ENCODE results near the gene DPY19L1. TPM values are rescaled to one million over a fixed set of nuclear protein-coding genes. Genes with fewer than 3 reads are reported as not detected.
A peak's percentile ranks its signal among the peaks of the same experiment; 100 is the strongest.
"Not testable (repeated sequence)": the region's sequence is repeated elsewhere in the genome, so short reads cannot be mapped to it uniquely, and the experiment has no call there.

The DPY19L1 gene
- total RNA-seq, 1 donor from 2014 or later, result 33.6 TPM

- not testable (repeated sequence) for H3K27me3 Mint-ChIP-seq (ENCODE audit: unreplicated experiment); H3K4me3 Mint-ChIP-seq (ENCODE audit: unreplicated experiment); DNase-seq (ENCODE audit: low spot score); H3K9me3 Mint-ChIP-seq (ENCODE audit: unreplicated experiment); H3K27ac Mint-ChIP-seq (ENCODE audit: unreplicated experiment); H3K36me3 Mint-ChIP-seq (ENCODE audit: low read depth, unreplicated experiment)
- H3K4me1 Mint-ChIP-seq (ENCODE audit: unreplicated experiment), result peaks cover 16% of the 10 kb centered on the region
- peak; percentile 43 for TF ChIP-seq CTCF (IDR thresholded peaks at IDR 0.05; ENCODE audit: unreplicated experiment)
These were observed 18.4 kb upstream of the DPY19L1 start for GRCh38 chr7:35055733-35056132.

GRCh38 chr7:35053488-35054175 lies 16.3 kb upstream of the DPY19L1 start:
- not testable (repeated sequence) for H3K9me3 Mint-ChIP-seq (ENCODE audit: unreplicated experiment); H3K27me3 Mint-ChIP-seq (ENCODE audit: unreplicated experiment); H3K36me3 Mint-ChIP-seq (ENCODE audit: low read depth, unreplicated experiment); H3K4me3 Mint-ChIP-seq (ENCODE audit: unreplicated experiment); H3K27ac Mint-ChIP-seq (ENCODE audit: unreplicated experiment); H3K4me1 Mint-ChIP-seq (ENCODE audit: unreplicated experiment); DNase-seq (ENCODE audit: low spot score)

- H3K27ac Mint-ChIP-seq (ENCODE audit: unreplicated experiment); H3K36me3 Mint-ChIP-seq (ENCODE audit: low read depth, unreplicated experiment); DNase-seq (ENCODE audit: low spot score); H3K27me3 Mint-ChIP-seq (ENCODE audit: unreplicated experiment); H3K4me3 Mint-ChIP-seq (ENCODE audit: unreplicated experiment); H3K4me1 Mint-ChIP-seq (ENCODE audit: unreplicated experiment); H3K9me3 Mint-ChIP-seq (ENCODE audit: unreplicated experiment): not testable (repeated sequence)
These were observed 11.1 kb upstream of the DPY19L1 start for GRCh38 chr7:35048390-35048789.

GRCh38 chr7:35047912-35048305 lies 10.6 kb upstream of the DPY19L1 start:
- not testable (repeated sequence) for H3K36me3 Mint-ChIP-seq (ENCODE audit: low read depth, unreplicated experiment); H3K27ac Mint-ChIP-seq (ENCODE audit: unreplicated experiment); DNase-seq (ENCODE audit: low spot score); H3K27me3 Mint-ChIP-seq (ENCODE audit: unreplicated experiment); H3K4me1 Mint-ChIP-seq (ENCODE audit: unreplicated experiment); H3K4me3 Mint-ChIP-seq (ENCODE audit: unreplicated experiment); H3K9me3 Mint-ChIP-seq (ENCODE audit: unreplicated experiment)

- H3K4me1 Mint-ChIP-seq (ENCODE audit: unreplicated experiment); H3K27ac Mint-ChIP-seq (ENCODE audit: unreplicated experiment); H3K4me3 Mint-ChIP-seq (ENCODE audit: unreplicated experiment); H3K36me3 Mint-ChIP-seq (ENCODE audit: low read depth, unreplicated experiment); DNase-seq (ENCODE audit: low spot score); H3K9me3 Mint-ChIP-seq (ENCODE audit: unreplicated experiment); H3K27me3 Mint-ChIP-seq (ENCODE audit: unreplicated experiment): not testable (repeated sequence)
These were observed 10.1 kb upstream of the DPY19L1 start for GRCh38 chr7:35047263-35047911.

GRCh38 chr7:35043301-35043700 lies 6.0 kb upstream of the DPY19L1 start:
- DNase-seq (ENCODE audit: low spot score); H3K27ac Mint-ChIP-seq (ENCODE audit: unreplicated experiment); H3K9me3 Mint-ChIP-seq (ENCODE audit: unreplicated experiment): not testable (repeated sequence)

GRCh38 chr7:35040906-35041305 lies 3.6 kb upstream of the DPY19L1 start:
- H3K36me3 Mint-ChIP-seq (ENCODE audit: low read depth, unreplicated experiment), result no peaks in the 10 kb centered on the region
- H3K4me1 Mint-ChIP-seq (ENCODE audit: unreplicated experiment), result peaks cover 13% of the 10 kb centered on the region
- no peak for DNase-seq (ENCODE audit: low spot score)
- H3K9me3 Mint-ChIP-seq (ENCODE audit: unreplicated experiment), result no peaks in the 10 kb centered on the region
- peaks cover 6% of the 10 kb centered on the region for H3K27me3 Mint-ChIP-seq (ENCODE audit: unreplicated experiment)
- H3K27ac Mint-ChIP-seq (ENCODE audit: unreplicated experiment), result no peak overlapping the region
- no peak overlapping the region for H3K4me3 Mint-ChIP-seq (ENCODE audit: unreplicated experiment)
- no peak for TF ChIP-seq CTCF (IDR thresholded peaks at IDR 0.05; ENCODE audit: unreplicated experiment)

More at GRCh38 chr7:35043301-35043700, 6.0 kb upstream of the DPY19L1 start:
- H3K36me3 Mint-ChIP-seq (ENCODE audit: low read depth, unreplicated experiment); H3K4me3 Mint-ChIP-seq (ENCODE audit: unreplicated experiment); H3K4me1 Mint-ChIP-seq (ENCODE audit: unreplicated experiment); H3K27me3 Mint-ChIP-seq (ENCODE audit: unreplicated experiment): not testable (repeated sequence)

All from endothelial cell (in vitro differentiated cells).